ENCODE measurements around the gene RRP1B.
"Not testable (repeated sequence)": the region's sequence is repeated elsewhere in the genome, so short reads cannot be mapped to it uniquely, and the experiment has no call there.

Gene RRP1B

GRCh38 chr21:43703035-43703880 lies 43.9 kb downstream of the RRP1B start:
- no peak for TF ChIP-seq CTCF (IDR thresholded peaks at IDR 0.05; ENCODE audit: unreplicated experiment in 3 of 3)
- H3K4me1 Mint-ChIP-seq = peaks cover 11% of the 10 kb centered on the region
- peak overlapping the region in 2 of 3 experiments; percentile 3 to 58 for H3K4me3 Mint-ChIP-seq
- peak overlapping the region; percentile 78 to 91 (median 90) for H3K27ac Mint-ChIP-seq
- H3K27me3 Mint-ChIP-seq (ENCODE audit: low read depth) = peaks cover 3% of the 10 kb centered on the region
- no peaks in the 10 kb centered on the region for H3K9me3 Mint-ChIP-seq
- no peaks in the 10 kb centered on the region for H3K36me3 Mint-ChIP-seq (ENCODE audit: low read depth)

DNA sequence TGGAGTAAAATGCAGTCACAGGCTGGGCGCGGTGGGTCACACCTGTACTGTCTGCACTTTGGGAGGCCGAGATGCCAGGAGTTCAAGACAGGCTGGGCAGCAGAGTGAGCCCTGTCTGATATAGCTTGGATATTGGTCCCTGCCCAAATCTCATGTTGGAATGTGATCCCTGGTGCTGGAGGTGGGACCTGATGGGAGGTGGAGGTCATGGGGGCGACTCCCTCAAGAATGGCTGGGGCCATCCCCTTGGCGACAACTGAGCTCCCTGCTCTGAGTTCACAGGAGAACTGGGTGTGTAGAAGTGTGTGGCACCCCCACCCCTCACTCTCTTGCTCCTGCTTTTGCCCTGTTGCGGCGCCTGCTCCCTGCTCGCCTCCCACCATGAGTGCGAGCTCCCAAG lies 48.1 kb downstream of the RRP1B start:
- H3K27ac Mint-ChIP-seq = no peak overlapping the region
- no peak overlapping the region for H3K4me3 Mint-ChIP-seq
- no peaks in the 10 kb centered on the region for H3K36me3 Mint-ChIP-seq (ENCODE audit: low read depth)
- H3K4me1 Mint-ChIP-seq = peaks cover 26% of the 10 kb centered on the region
- H3K27me3 Mint-ChIP-seq (ENCODE audit: low read depth) = peaks cover under 1% of the 10 kb centered on the region
- no peaks in the 10 kb centered on the region for H3K9me3 Mint-ChIP-seq
- no peak for TF ChIP-seq CTCF (IDR thresholded peaks at IDR 0.05; ENCODE audit: unreplicated experiment in 3 of 3)

DNA sequence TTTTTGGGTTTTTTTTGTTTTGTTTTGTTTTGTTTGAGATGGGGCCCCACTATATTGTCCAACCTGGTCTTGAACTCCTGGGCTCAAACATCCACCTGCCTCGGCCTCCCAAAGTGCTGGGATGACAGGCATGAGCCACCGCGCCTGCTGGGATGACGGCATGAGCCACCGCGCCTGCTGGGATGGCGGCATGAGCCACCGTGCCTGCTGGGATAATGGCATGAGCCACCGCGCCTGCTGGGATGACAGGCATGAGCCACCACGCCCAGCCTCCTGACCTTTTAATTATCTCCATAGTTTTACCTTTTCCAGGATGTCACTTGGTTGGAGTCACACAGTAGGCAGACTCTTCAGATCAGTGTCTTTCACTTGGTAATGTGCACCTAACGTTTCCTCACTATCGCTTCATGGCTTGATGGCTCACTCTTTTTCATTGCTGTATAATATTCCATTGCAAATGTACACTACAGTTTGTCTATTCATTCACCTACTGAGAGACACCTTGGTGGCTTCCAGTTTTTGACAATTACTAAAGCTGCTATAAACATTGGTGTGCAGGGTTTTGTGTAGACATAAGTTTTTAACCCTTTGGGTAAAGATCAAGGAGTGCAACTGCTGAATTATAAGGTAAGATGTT lies 49.5 kb downstream of the RRP1B start:
- Mint-ChIP-seq H3K36me3 (ENCODE audit: low read depth) (no peaks in the 10 kb centered on the region), H3K4me3 (no peak overlapping the region), H3K9me3 (no peaks in the 10 kb centered on the region), H3K4me1 (peaks cover 19% of the 10 kb centered on the region), H3K27me3 (ENCODE audit: low read depth) (peaks cover 7% of the 10 kb centered on the region), H3K27ac (no peak overlapping the region)
- TF ChIP-seq CTCF (IDR thresholded peaks at IDR 0.05; ENCODE audit: unreplicated experiment in 3 of 3) = no peak

DNA sequence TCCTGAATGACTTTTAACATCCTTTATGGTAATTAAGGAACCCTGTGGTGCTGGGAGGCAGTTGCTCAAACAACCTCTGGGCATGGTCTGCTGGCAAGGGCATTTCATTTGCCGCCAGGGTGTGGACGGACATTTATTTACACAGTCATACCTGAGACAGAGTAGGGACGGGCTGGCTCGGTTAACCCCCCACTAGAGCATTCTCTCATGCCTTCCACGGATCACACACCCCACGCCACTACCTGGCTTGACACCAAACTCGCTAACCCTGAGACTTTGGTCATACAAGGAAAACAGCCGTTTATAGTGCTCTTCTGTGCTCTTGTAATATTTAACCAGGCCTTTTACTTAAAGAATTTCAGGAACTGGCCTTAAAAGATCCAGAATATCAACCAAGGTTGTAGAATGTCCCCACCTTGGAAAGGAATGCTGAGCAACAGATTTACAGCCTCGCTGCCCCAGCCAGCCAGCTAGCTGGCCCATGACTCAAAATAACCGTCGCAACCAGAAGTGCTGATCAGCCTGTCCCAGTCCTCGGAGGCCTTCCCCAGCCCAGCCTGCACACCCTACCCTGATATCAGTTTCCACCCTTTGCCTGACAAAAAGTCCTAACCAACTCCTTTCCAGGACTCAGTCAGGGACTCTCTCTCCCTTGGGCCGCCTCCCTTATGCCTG lies 53.0 kb downstream of the RRP1B start:
- Mint-ChIP-seq H3K27ac (peak overlapping the region; percentile 95 to 98 (median 96)), H3K4me3 (peak overlapping the region in 1 of 3 experiments; percentile 40), H3K4me1 (peaks cover 19% of the 10 kb centered on the region), H3K9me3 (no peaks in the 10 kb centered on the region), H3K27me3 (ENCODE audit: low read depth) (peaks cover 11% of the 10 kb centered on the region), H3K36me3 (ENCODE audit: low read depth) (no peaks in the 10 kb centered on the region)
- TF ChIP-seq CTCF (IDR thresholded peaks at IDR 0.05; ENCODE audit: unreplicated experiment in 3 of 3) = no peak

- H3K4me3 Mint-ChIP-seq; H3K36me3 Mint-ChIP-seq (ENCODE audit: low read depth); H3K9me3 Mint-ChIP-seq: not testable (repeated sequence)
- H3K27ac Mint-ChIP-seq = peak overlapping the region in 2 of 3 experiments; percentile 96 to 98
- H3K27me3 Mint-ChIP-seq (ENCODE audit: low read depth) = peaks cover 16% of the 10 kb centered on the region
- peaks cover 19% of the 10 kb centered on the region for H3K4me1 Mint-ChIP-seq
Observed at GRCh38 chr21:43713123-43713522, 53.8 kb downstream of the RRP1B start.
